CD4-positive, CD25-positive, alpha-beta regulatory T cell (primary cell): ENCODE measurements around the gene ADGRD2. TPM values are rescaled to one million over a fixed set of nuclear protein-coding genes. Genes with fewer than 3 reads are reported as not detected.

Experiments used
- ATAC-seq, 2 donors: fragments of 150-1000 bp; cut with Tn5 transposase; one replicate each; pipeline ENCODE4 v1.10.0; 2021; ENCODE audit warnings: low read depth in 2 of 2, moderate number of reproducible peaks in 2 of 2, moderate library complexity in 1 of 2
- DNase-seq, 3 donors: peaks; one replicate each; pipeline versions ENCODE4 v3.0.0 to v3.0.0-alpha.2; 2012 to 2022; ENCODE audit warnings: mixed read lengths in 1 of 3
- H3K27ac ChIP-seq: one replicate; pipeline ENCODE4 v1.7.0; 2013; ENCODE audit warnings: mild to moderate bottlenecking, low read length; ENCODE audit not compliant: insufficient read depth, poor library complexity, severe bottlenecking
- H3K27me3 ChIP-seq: one replicate; pipeline ENCODE4 v1.7.0; 2013; ENCODE audit warnings: low read length; ENCODE audit not compliant: control insufficient read depth, insufficient read depth
- H3K36me3 ChIP-seq: one replicate; pipeline ENCODE4 v1.7.0; 2013; ENCODE audit warnings: mild to moderate bottlenecking, low read length, moderate library complexity; ENCODE audit not compliant: control insufficient read depth, insufficient read depth
- H3K4me1 ChIP-seq: 2 replicates; pipeline ENCODE4 v1.7.0; 2013; ENCODE audit warnings: mild to moderate bottlenecking, low read length; ENCODE audit not compliant: insufficient read depth, control insufficient read depth, poor library complexity, severe bottlenecking
- H3K4me3 ChIP-seq: one replicate; pipeline ENCODE4 v1.7.0; 2013; ENCODE audit warnings: low read depth, mild to moderate bottlenecking, low read length, moderate library complexity
- H3K9me3 ChIP-seq, 2 experiments: 1 replicate in 1 of 2; 2 replicates in 1 of 2; pipeline ENCODE4 v1.7.0; 2013; ENCODE audit warnings: low read length in 2 of 2, mild to moderate bottlenecking in 1 of 2, moderate library complexity in 1 of 2; ENCODE audit not compliant: control insufficient read depth in 2 of 2
- H3K27ac Mint-ChIP-seq, 3 donors: one replicate each; pipeline ENCODE4 v1.8.0; 2020 to 2022; ENCODE audit warnings: mild to moderate bottlenecking in 3 of 3, mixed read lengths in 3 of 3, moderate library complexity in 2 of 3
- H3K27me3 Mint-ChIP-seq: one replicate; pipeline ENCODE4 v1.8.0; 2022; ENCODE audit warnings: mild to moderate bottlenecking, mixed read lengths
- H3K36me3 Mint-ChIP-seq: one replicate; pipeline ENCODE4 v1.8.0; 2020; ENCODE audit warnings: mixed read lengths
- H3K4me1 Mint-ChIP-seq, 4 donors: one replicate each; pipeline ENCODE4 v1.8.0; 2020 to 2022; ENCODE audit warnings: mixed read lengths in 4 of 4, mild to moderate bottlenecking in 1 of 4
- H3K4me3 Mint-ChIP-seq, 4 donors: one replicate each; pipeline ENCODE4 v1.8.0; 2020 to 2022; ENCODE audit warnings: mild to moderate bottlenecking in 4 of 4, mixed read lengths in 4 of 4, moderate library complexity in 3 of 4
- H3K9me3 Mint-ChIP-seq, 7 donors: one replicate each; pipeline ENCODE4 v1.8.0; 2020 to 2022; ENCODE audit warnings: mixed read lengths in 7 of 7, mild to moderate bottlenecking in 3 of 7, moderate library complexity in 2 of 7
- polyA plus RNA-seq, 4 donors: library from polyadenylated mRNA; unstranded; fragments of 300-500 nt; fragmentation: Illumina TruSeq; gene quantifications; one replicate each; pipeline ENCODE4 v1.2.3, GENCODE V29; 2021
- total RNA-seq: library from RNA; stranded (reverse); gene quantifications from one replicate; pipeline ENCODE4 v1.2.3, GENCODE V29; 2022

Gene ADGRD2
- total and polyA plus RNA-seq, 5 donors from 2014 or later: not detected

DNA sequence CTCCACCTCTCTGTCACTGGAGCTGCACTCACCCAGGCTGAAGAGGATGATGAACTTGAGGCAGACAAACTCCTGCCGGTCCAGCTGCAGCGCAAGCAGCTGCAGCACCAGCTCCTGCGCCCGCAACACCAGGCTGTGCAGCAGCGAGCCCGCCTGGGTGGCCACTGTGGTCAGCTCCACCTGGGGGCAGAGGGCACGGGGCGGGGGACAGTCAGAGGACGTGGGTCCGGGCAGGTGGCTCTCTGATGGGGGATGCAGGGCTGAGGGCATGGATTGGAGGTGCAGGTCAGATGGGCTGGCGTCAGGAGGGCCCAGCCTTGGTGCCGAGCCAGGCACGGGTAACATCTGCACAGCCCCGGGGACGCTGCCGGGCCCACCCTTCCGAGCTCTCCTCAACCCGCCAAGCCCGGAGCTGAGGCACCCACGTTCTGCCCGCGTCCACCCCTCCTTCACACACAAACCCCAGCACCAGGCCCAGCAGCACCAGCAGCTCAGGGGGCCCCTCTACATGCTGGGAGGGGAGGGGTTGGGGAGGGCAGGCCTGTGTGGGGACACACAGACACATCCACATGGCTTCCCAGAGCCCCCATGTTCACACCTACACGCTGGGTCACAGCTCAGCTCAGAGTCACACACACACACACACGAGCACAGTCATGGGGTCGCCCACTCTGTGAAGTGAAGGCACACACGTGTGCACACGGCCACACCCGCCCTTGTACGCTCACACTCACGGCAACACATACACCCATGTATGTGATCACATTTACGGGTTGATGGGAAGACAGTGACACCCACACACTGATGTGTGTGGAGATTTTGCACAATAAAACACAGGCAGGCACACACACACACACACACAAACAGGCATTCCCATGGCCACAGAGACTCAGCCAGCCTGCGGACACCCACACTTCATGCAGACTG is 41.1 kb downstream of the ADGRD2 start:
- Mint-ChIP-seq H3K4me1 (peaks cover 0 to 11% (median 4%) of the 10 kb centered on the region in 4 donors), H3K27me3 (no peaks in the 10 kb centered on the region), H3K27ac (peak overlapping the region in 2 of 3 donors; percentile 42 to 57), H3K4me3 (no peak overlapping the region), H3K36me3 (no peaks in the 10 kb centered on the region), H3K9me3 (peaks cover 0 to 3% (median 0%) of the 10 kb centered on the region in 7 donors)
- no peaks in the 10 kb centered on the region for H3K27me3 ChIP-seq
- no peak for DNase-seq
- H3K4me1 ChIP-seq: peaks cover 2% of the 10 kb centered on the region
- no peaks in the 10 kb centered on the region for H3K36me3 ChIP-seq
- no peak for ATAC-seq
- no peak overlapping the region for H3K4me3 ChIP-seq
- no peak overlapping the region for H3K27ac ChIP-seq
- no peaks in the 10 kb centered on the region for H3K9me3 ChIP-seq

DNA sequence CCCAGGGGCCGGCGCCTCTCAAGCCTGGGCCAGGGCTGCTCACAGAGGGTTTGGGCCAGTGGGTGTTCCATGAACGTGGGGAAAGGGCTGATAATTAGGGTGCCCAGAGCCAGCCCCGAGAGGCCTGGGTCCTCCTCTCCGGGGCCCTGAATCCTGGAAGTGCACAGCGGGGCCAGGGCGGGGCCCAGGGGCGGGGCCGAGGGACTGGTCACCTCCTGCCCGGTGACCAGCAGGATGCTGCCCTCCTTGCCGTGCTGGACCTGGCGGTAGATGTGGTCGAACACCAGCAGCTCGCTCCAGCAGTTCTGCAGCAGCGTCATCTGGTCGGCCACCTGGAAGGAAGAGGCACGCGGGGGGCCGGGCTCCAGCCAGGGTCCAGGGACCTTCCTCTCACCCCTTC is 42.6 kb downstream of the ADGRD2 start:
- Histone ChIP-seq H3K27ac (no peak overlapping the region), H3K36me3 (no peaks in the 10 kb centered on the region), H3K27me3 (no peaks in the 10 kb centered on the region), H3K9me3 (no peaks in the 10 kb centered on the region), H3K4me3 (no peak overlapping the region), H3K4me1 (peaks cover 3% of the 10 kb centered on the region)
- Mint-ChIP-seq H3K4me1 (peaks cover 0 to 23% (median 4%) of the 10 kb centered on the region in 4 donors), H3K36me3 (no peaks in the 10 kb centered on the region), H3K27ac (no peak overlapping the region), H3K4me3 (peak overlapping the region in 1 of 4 donors; percentile 33), H3K27me3 (no peaks in the 10 kb centered on the region), H3K9me3 (peaks cover 0 to 3% (median 0%) of the 10 kb centered on the region in 7 donors)
- no peak for ATAC-seq
- DNase-seq: no peak

DNA sequence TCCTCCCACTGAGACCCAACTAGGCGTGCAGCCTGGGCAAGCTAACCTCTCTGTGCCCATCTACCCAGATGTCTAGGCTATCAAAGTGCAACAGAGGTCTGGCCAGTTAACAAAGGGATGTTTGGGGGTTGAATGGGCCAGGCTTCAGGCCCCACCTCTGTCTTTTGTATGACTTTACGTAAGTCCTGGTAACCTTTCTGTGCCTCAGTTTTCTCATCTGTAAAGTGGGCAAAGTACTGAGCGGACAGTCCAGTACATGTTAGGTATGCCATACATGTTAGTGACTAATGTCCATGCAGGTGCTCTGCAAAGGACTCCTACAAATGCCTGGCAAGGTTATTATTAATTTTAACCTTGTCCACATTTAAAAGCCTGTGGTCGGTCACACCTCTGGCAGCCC is 43.0 kb downstream of the ADGRD2 start:
- Mint-ChIP-seq H3K9me3 (peaks cover 0 to 2% (median 0%) of the 10 kb centered on the region in 7 donors), H3K27ac (no peak overlapping the region), H3K4me3 (no peak overlapping the region), H3K4me1 (peaks cover 0 to 23% (median 4%) of the 10 kb centered on the region in 4 donors), H3K36me3 (no peaks in the 10 kb centered on the region), H3K27me3 (no peaks in the 10 kb centered on the region)
- ATAC-seq (no peak), DNase-seq (no peak)
- no peaks in the 10 kb centered on the region for H3K36me3 ChIP-seq
- H3K4me1 ChIP-seq: peaks cover 3% of the 10 kb centered on the region
- H3K9me3 ChIP-seq: no peaks in the 10 kb centered on the region
- no peaks in the 10 kb centered on the region for H3K27me3 ChIP-seq
- no peak overlapping the region for H3K4me3 ChIP-seq
- no peak overlapping the region for H3K27ac ChIP-seq

DNA sequence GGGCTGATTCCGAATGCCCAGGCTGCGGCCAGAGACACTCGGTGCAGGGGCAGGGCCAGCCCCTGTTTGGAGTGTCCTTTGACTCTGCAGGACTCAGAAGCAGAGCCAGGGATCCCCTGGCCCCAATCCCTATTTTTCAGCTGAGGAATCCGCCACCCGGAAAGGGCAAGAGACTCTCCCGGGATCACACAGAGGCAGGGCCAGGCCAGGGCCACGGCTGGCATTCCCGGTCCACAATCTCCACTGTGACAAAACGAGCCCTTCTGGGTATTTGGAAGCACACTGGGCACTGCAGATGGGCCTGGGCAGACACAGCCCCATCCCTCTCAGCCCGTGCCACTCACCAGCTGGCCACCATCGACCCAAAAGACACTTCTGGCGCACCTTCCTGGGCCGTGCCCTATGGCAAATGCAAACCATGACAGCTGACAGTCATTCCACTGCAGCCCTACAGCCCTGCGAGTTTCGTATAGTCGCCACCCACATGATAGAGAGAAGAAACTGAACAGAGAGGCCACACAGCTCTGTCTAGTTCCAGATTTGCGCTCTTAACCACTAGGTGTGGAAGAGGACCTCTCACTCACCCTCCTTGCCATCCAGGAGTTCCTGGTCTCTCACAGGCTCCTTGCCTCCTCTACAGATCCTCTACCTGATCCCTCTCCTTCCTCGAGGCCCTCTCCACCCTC is 43.7 kb downstream of the ADGRD2 start:
- DNase-seq (no peak), ATAC-seq (no peak)
- H3K36me3 ChIP-seq: no peaks in the 10 kb centered on the region
- Mint-ChIP-seq H3K9me3 (peaks cover 0 to 1% (median 0%) of the 10 kb centered on the region in 7 donors), H3K4me1 (peaks cover 0 to 23% (median 4%) of the 10 kb centered on the region in 4 donors), H3K36me3 (no peaks in the 10 kb centered on the region), H3K4me3 (no peak overlapping the region), H3K27me3 (no peaks in the 10 kb centered on the region), H3K27ac (peak overlapping the region in 1 of 3 donors; percentile 53)
- H3K4me3 ChIP-seq: no peak overlapping the region
- H3K27me3 ChIP-seq: no peaks in the 10 kb centered on the region
- H3K4me1 ChIP-seq: peaks cover 3% of the 10 kb centered on the region
- no peak overlapping the region for H3K27ac ChIP-seq
- no peaks in the 10 kb centered on the region for H3K9me3 ChIP-seq

DNA sequence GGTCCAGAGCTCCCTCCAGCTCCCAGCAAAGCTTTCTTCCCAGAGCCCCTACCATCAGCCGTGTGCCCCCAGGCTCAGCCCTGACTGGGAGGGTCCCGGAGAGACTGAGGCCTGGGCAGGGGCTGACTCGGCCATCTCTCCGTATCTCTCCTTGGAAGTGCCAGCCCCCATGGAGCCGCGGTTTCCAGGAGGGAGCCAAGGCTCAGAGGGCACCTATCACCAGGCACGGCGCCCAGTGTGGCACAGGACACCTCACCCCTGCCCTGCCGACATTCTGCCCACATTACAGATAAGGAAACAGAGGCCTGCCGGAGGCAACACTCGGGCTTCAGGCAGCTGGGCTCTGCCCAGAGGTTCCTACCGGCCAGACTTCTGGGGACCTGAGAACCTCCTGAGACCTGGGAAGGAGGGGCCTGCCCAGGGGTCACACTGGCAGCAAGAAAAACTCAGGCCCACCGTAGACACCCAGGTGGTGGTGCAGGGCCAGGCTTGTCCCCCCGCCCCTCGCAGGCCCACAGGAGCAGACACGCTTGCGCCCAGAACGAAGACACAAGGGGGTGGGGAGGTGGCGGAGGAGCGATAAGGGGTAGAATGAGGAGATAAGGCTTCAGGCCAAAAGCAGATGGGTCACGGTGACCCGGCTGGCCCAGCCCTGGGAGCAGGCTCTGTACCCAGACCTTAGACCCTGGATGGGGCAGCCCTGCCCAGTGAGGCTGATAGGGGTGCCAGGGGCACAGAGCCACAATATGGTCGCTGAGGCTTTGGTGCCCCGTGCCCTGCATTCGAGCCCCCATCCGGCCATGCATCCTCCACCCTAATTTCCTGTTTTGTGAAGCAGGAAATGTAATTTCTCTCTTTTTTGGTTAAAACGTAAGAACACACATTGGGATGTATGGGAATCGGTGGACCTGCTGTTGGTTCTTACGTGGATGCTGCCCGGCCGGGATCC is 45.1 kb downstream of the ADGRD2 start:
- H3K9me3 Mint-ChIP-seq: no peaks in the 10 kb centered on the region
- peaks cover 6% of the 10 kb centered on the region for H3K27me3 Mint-ChIP-seq
- no peaks in the 10 kb centered on the region for H3K36me3 Mint-ChIP-seq
- H3K4me3 Mint-ChIP-seq: peak overlapping the region in 2 of 4 donors; percentile 41 to 72
- ATAC-seq (no peak), DNase-seq (no peak)
- H3K36me3 ChIP-seq: no peaks in the 10 kb centered on the region
- H3K4me1 Mint-ChIP-seq: peaks cover 0 to 23% (median 4%) of the 10 kb centered on the region in 4 donors
- peaks cover 3% of the 10 kb centered on the region for H3K4me1 ChIP-seq
- no peaks in the 10 kb centered on the region for H3K9me3 ChIP-seq
- H3K27ac ChIP-seq: no peak overlapping the region
- peak overlapping the region; percentile 69 to 82 (median 80) for H3K27ac Mint-ChIP-seq
- no peaks in the 10 kb centered on the region for H3K27me3 ChIP-seq
- H3K4me3 ChIP-seq: no peak overlapping the region

DNA sequence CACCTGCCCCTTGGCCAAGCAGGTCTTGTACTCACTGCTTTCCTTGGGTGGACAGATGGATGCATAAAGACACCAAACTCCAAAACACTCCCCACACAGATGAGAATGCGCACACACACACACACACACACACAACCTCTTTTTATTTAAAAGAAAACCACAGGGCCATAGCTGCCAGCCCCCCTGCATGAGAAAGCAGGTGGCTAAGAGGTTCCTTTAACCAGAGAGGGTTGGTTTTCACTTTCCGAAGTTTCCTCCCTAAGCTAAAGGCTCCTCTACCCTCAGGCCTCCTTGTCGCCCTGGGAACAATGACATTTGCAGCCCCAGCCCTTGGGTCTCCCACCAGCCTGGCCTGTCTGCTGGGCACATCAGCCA is 45.8 kb downstream of the ADGRD2 start:
- Histone ChIP-seq H3K9me3 (no peaks in the 10 kb centered on the region), H3K36me3 (no peaks in the 10 kb centered on the region), H3K27ac (no peak overlapping the region), H3K27me3 (no peaks in the 10 kb centered on the region), H3K4me3 (no peak overlapping the region), H3K4me1 (peaks cover 3% of the 10 kb centered on the region)
- H3K4me3 Mint-ChIP-seq: peak overlapping the region in 2 of 4 donors; percentile 41 to 72
- H3K27me3 Mint-ChIP-seq: peaks cover 6% of the 10 kb centered on the region
- H3K27ac Mint-ChIP-seq: peak overlapping the region; percentile 56 to 82 (median 69)
- H3K36me3 Mint-ChIP-seq: no peaks in the 10 kb centered on the region
- peak in 1 of 3 donors; percentile 37 for DNase-seq
- no peaks in the 10 kb centered on the region for H3K9me3 Mint-ChIP-seq
- peaks cover 0 to 23% (median 4%) of the 10 kb centered on the region in 4 donors for H3K4me1 Mint-ChIP-seq
- no peak for ATAC-seq

DNA sequence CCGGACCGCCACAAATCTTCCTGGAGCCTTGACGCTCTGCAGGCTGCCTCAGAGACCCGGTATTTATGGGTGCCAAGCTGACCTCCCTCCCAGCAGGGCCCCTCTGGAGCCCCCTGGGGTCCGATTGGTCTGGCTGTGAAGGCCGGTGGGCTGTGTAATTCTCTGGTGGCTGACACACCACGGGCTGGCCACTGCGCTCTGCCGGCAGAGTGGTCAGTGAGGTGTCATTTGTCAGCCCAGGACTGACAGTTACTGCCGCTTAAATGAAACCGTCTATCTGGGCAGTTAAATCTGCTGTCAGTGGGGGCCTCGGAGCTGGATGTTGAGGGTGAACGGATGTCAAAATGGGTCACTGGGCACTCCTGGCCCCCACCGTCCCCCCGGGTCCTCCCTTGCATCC is 46.2 kb downstream of the ADGRD2 start:
- no peak overlapping the region for H3K4me3 Mint-ChIP-seq
- ATAC-seq: no peak
- Histone ChIP-seq H3K36me3 (no peaks in the 10 kb centered on the region), H3K27me3 (no peaks in the 10 kb centered on the region), H3K4me3 (no peak overlapping the region), H3K4me1 (peaks cover 3% of the 10 kb centered on the region), H3K9me3 (no peaks in the 10 kb centered on the region), H3K27ac (no peak overlapping the region)
- H3K4me1 Mint-ChIP-seq: peaks cover 0 to 23% (median 4%) of the 10 kb centered on the region in 4 donors
- H3K27me3 Mint-ChIP-seq: peaks cover 6% of the 10 kb centered on the region
- no peak for DNase-seq
- H3K9me3 Mint-ChIP-seq: no peaks in the 10 kb centered on the region
- peak overlapping the region in 2 of 3 donors; percentile 69 to 82 for H3K27ac Mint-ChIP-seq
- H3K36me3 Mint-ChIP-seq: no peaks in the 10 kb centered on the region
